Activated CD8-positive, alpha-beta memory T cell treated with anti-CD3 and anti-CD28 coated beads for 24 hours (primary cell): ENCODE results near the gene FAM171A1.

ENCODE experiments used
- DNase-seq: peaks from one replicate; pipeline ENCODE4 v3.0.0-alpha.2; 2020

FAM171A1 gene

GRCh38 chr10:15166325-15166724 lies 204.8 kb downstream of the FAM171A1 start:
- no peak for DNase-seq

- DNase-seq, result no peak
Observed at GRCh38 chr10:15163253-15163828, 207.7 kb downstream of the FAM171A1 start.
